H9 (cell line): Measurements from ENCODE around the gene MERTK. TPM values are rescaled to one million over a fixed set of nuclear protein-coding genes. Genes with fewer than 3 reads are reported as not detected.

ENCODE experiments used
- DNase-seq: peaks from one replicate; pipeline ENCODE4 v3.0.0-alpha.2; 2017
- H2AFZ ChIP-seq: one replicate; pipeline ENCODE4 v1.6.1; 2013; ENCODE audit warnings: mild to moderate bottlenecking, low read length, control low read depth, moderate library complexity
- H2AK5ac ChIP-seq: 2 replicates; pipeline ENCODE4 v1.6.1; 2013; ENCODE audit warnings: low read length, control low read depth, mixed read lengths; ENCODE audit not compliant: insufficient read length
- H2BK120ac ChIP-seq: one replicate; pipeline ENCODE4 v1.6.1; 2013; ENCODE audit warnings: low read depth, mild to moderate bottlenecking, low read length, control low read depth, inconsistent platforms; ENCODE audit not compliant: poor library complexity, severe bottlenecking
- H2BK12ac ChIP-seq: 2 replicates; pipeline ENCODE4 v1.6.1; 2013; ENCODE audit warnings: low read length, control low read depth, mixed read lengths, low read depth; ENCODE audit not compliant: insufficient read length
- H2BK15ac ChIP-seq: 2 replicates; pipeline ENCODE4 v1.6.1; 2013; ENCODE audit warnings: low read depth, low read length, control low read depth
- H2BK20ac ChIP-seq: one replicate; pipeline ENCODE4 v1.6.1; 2013; ENCODE audit warnings: low read depth, mild to moderate bottlenecking, low read length, control low read depth, inconsistent platforms; ENCODE audit not compliant: poor library complexity, severe bottlenecking
- H2BK5ac ChIP-seq: 2 replicates; pipeline ENCODE4 v1.6.1; 2013; ENCODE audit warnings: low read length, control low read depth, mixed read lengths; ENCODE audit not compliant: insufficient read length
- H3K14ac ChIP-seq: 2 replicates; pipeline ENCODE4 v1.6.1; 2013; ENCODE audit warnings: low read length, control low read depth; ENCODE audit not compliant: insufficient read depth
- H3K18ac ChIP-seq: 2 replicates; pipeline ENCODE4 v1.6.1; 2013; ENCODE audit warnings: low read depth, mild to moderate bottlenecking, mixed read lengths, low read length, control low read depth; ENCODE audit not compliant: insufficient read length
- H3K23ac ChIP-seq: 2 replicates; pipeline ENCODE4 v1.6.1; 2013; ENCODE audit warnings: low read length, control low read depth, mixed read lengths, low read depth; ENCODE audit not compliant: insufficient read length
- H3K23me2 ChIP-seq: 2 replicates; pipeline ENCODE4 v1.6.1; 2013; ENCODE audit warnings: low read depth, mild to moderate bottlenecking, mixed read lengths, low read length, control low read depth; ENCODE audit not compliant: insufficient read length, poor library complexity, severe bottlenecking
- H3K27ac ChIP-seq: 2 replicates; pipeline ENCODE4 v1.5.1; 2013; ENCODE audit warnings: low read length, control low read depth, mixed read lengths, low read depth; ENCODE audit not compliant: insufficient read length
- H3K27me3 ChIP-seq: 2 replicates; pipeline ENCODE4 v1.6.1; 2013; ENCODE audit warnings: low read length, control low read depth, inconsistent platforms; ENCODE audit not compliant: insufficient read depth
- H3K4ac ChIP-seq: 2 replicates; pipeline ENCODE4 v1.6.1; 2013; ENCODE audit warnings: low read depth, mild to moderate bottlenecking, control low read depth, inconsistent platforms, low read length, moderate library complexity
- H3K4me1 ChIP-seq: 2 replicates; pipeline ENCODE4 v1.6.1; 2013; ENCODE audit warnings: low read length, control low read depth, inconsistent platforms; ENCODE audit not compliant: insufficient read depth
- H3K4me2 ChIP-seq: 2 replicates; pipeline ENCODE4 v1.6.1; 2013; ENCODE audit warnings: low read length, control low read depth, mixed read lengths; ENCODE audit not compliant: insufficient read length, insufficient read depth
- H3K56ac ChIP-seq: 2 replicates; pipeline ENCODE4 v1.6.1; 2013; ENCODE audit warnings: low read depth, mild to moderate bottlenecking, mixed read lengths, low read length, control low read depth; ENCODE audit not compliant: insufficient read length
- H3K79me1 ChIP-seq: 2 replicates; pipeline ENCODE4 v1.6.1; 2013; ENCODE audit warnings: low read depth, mild to moderate bottlenecking, moderate library complexity, low read length, control low read depth, inconsistent platforms; ENCODE audit not compliant: insufficient read depth, poor library complexity, severe bottlenecking
- H3K79me2 ChIP-seq: 2 replicates; pipeline ENCODE4 v1.6.1; 2013; ENCODE audit warnings: low read length, control low read depth, inconsistent platforms; ENCODE audit not compliant: insufficient read depth
- H3K9ac ChIP-seq: 2 replicates; pipeline ENCODE4 v1.6.1; 2013; ENCODE audit warnings: low read length, control low read depth, mixed read lengths; ENCODE audit not compliant: insufficient read length; ENCODE audit errors: extremely low read depth
- H3K9me3 ChIP-seq: one replicate; pipeline ENCODE4 v1.6.1; 2013; ENCODE audit warnings: low read depth, low read length, inconsistent platforms; ENCODE audit not compliant: control insufficient read depth
- H3T11ph ChIP-seq: one replicate; pipeline ENCODE4 v1.6.1; 2013; ENCODE audit warnings: mild to moderate bottlenecking, low read length, control low read depth, inconsistent platforms
- H4K20me1 ChIP-seq: one replicate; pipeline ENCODE4 v1.6.1; 2013; ENCODE audit not compliant: control insufficient read depth, insufficient read length, insufficient read depth
- H4K5ac ChIP-seq: 2 replicates; pipeline ENCODE4 v1.6.1; 2013; ENCODE audit warnings: low read depth, mild to moderate bottlenecking, mixed read lengths, low read length, control low read depth; ENCODE audit not compliant: insufficient read length
- H4K8ac ChIP-seq: replicated peaks from 2 replicates; pipeline ENCODE4 v1.6.1; 2013; ENCODE audit warnings: low read length, control low read depth, mixed read lengths, low read depth; ENCODE audit not compliant: insufficient read length
- H4K91ac ChIP-seq: 2 replicates; pipeline ENCODE4 v1.6.1; 2013; ENCODE audit warnings: low read depth, mild to moderate bottlenecking, moderate library complexity, mixed read lengths, low read length, control low read depth; ENCODE audit not compliant: insufficient read length
- H3K27ac Mint-ChIP-seq, 3 experiments: 2 replicates in 2 of 3; 3 replicates in 1 of 3; pipeline ENCODE4 v1.8.0; 2020 to 2021; ENCODE audit warnings: mixed read lengths in 3 of 3, mild to moderate bottlenecking in 1 of 3, moderate library complexity in 1 of 3
- H3K27me3 Mint-ChIP-seq: 2 replicates; pipeline ENCODE4 v1.8.0; 2021; ENCODE audit warnings: low read depth, mild to moderate bottlenecking, moderate library complexity, mixed read lengths
- H3K36me3 Mint-ChIP-seq, 3 experiments: 2 replicates in 2 of 3; 3 replicates in 1 of 3; pipeline ENCODE4 v1.8.0; 2020 to 2021; ENCODE audit warnings: low read depth in 3 of 3, mixed read lengths in 3 of 3; ENCODE audit not compliant: insufficient read depth in 1 of 3
- H3K4me1 Mint-ChIP-seq, 2 experiments: 2 replicates each; pipeline ENCODE4 v1.8.0; 2020; ENCODE audit warnings: mixed read lengths in 2 of 2
- H3K4me3 Mint-ChIP-seq, 2 experiments: 2 replicates in 1 of 2; 3 replicates in 1 of 2; pipeline ENCODE4 v1.8.0; 2020 to 2021; ENCODE audit warnings: mild to moderate bottlenecking in 2 of 2, mixed read lengths in 2 of 2, moderate library complexity in 1 of 2
- H3K9me3 Mint-ChIP-seq, 2 experiments: 2 replicates in 1 of 2; 3 replicates in 1 of 2; pipeline ENCODE4 v1.8.0; 2020; ENCODE audit warnings: mild to moderate bottlenecking in 2 of 2, mixed read lengths in 2 of 2, moderate library complexity in 1 of 2
- CTCF ChIP-seq: fragments of 200-600 bp; sonication (generic); conservative IDR thresholded peaks from 3 replicates; pipeline ENCODE4 v1.8.0; 2021; ENCODE audit warnings: antibody characterized with exemption, mild to moderate bottlenecking
- WGBS: extraction: QIAGEN DNeasy Blood & Tissue Kit; methylation state at CpG from one replicate; pipeline ENCODE4 v1.1.7; 2013; ENCODE audit warnings: missing lambda C conversion rate, low lambda C conversion rate, mixed read lengths; ENCODE audit not compliant: insufficient read length; ENCODE audit errors: extremely low coverage; 5-methylcytosine and 5-hydroxymethylcytosine counted together
- total RNA-seq: library from RNA; stranded (reverse); gene quantifications from 2 replicates; pipeline ENCODE4 v1.2.1, GENCODE V29; 2021

MERTK gene
- total RNA-seq, 1 experiment from 2014 or later, result 4.8 TPM

- H3K23ac ChIP-seq, result no peak overlapping the region
- H3K27me3 ChIP-seq, result no peaks in the 10 kb centered on the region
- H2AK5ac ChIP-seq, result no peak overlapping the region
- no peak overlapping the region for H2BK5ac ChIP-seq
- no peaks in the 10 kb centered on the region for H3K9me3 ChIP-seq
- H3T11ph ChIP-seq, result no peak overlapping the region
- no peak overlapping the region for H3K56ac ChIP-seq
- no peak overlapping the region for H3K14ac ChIP-seq
- H3K9ac ChIP-seq, result no peak overlapping the region
- no peak overlapping the region for H4K91ac ChIP-seq
- H3K23me2 ChIP-seq, result no peaks in the 10 kb centered on the region
- H3K4me3 Mint-ChIP-seq, result no peak overlapping the region
- no peak overlapping the region for H2BK120ac ChIP-seq
- H4K8ac ChIP-seq, result no peak overlapping the region
- no peak overlapping the region for H3K27ac ChIP-seq
- DNase-seq, result no peak
- no peak overlapping the region for H3K4me2 ChIP-seq
- H3K4me1 ChIP-seq, result no peaks in the 10 kb centered on the region; the same call in 1 of the 2 replicates
- no peak overlapping the region for H3K18ac ChIP-seq
- no peak overlapping the region for H3K27ac Mint-ChIP-seq
- H3K9me3 Mint-ChIP-seq, result no peaks in the 10 kb centered on the region
- no peak for TF ChIP-seq CTCF
- no peaks in the 10 kb centered on the region for H3K79me1 ChIP-seq
- no CpG with 5 or more reads among the region's 3 CpGs for WGBS
- peaks cover 4 to 7% of the 10 kb centered on the region in 2 experiments for H3K4me1 Mint-ChIP-seq
- H2BK15ac ChIP-seq, result no peak overlapping the region
- no peak overlapping the region for H4K5ac ChIP-seq
- H3K27me3 Mint-ChIP-seq, result no peaks in the 10 kb centered on the region
- no peaks in the 10 kb centered on the region for H4K20me1 ChIP-seq
- H3K36me3 Mint-ChIP-seq, result peaks cover 0 to 4% (median 3%) of the 10 kb centered on the region in 3 experiments; a peak in 3 of 7 replicates
- no peaks in the 10 kb centered on the region for H3K79me2 ChIP-seq
- H2BK20ac ChIP-seq, result no peak overlapping the region
- no peak overlapping the region for H3K4ac ChIP-seq
- H2BK12ac ChIP-seq, result no peak overlapping the region
- H2AFZ ChIP-seq, result no peak overlapping the region
Measured at GRCh38 chr2:111924617-111925107, 26.3 kb downstream of the MERTK start.
